HUES48 (cell line): ENCODE measurements around the gene ANO4.
"Not testable (repeated sequence)": the region's sequence is repeated elsewhere in the genome, so short reads cannot be mapped to it uniquely, and the experiment has no call there.

ENCODE experiments used
- H3K27ac ChIP-seq: one replicate; pipeline ENCODE4 v1.7.0; 2013; ENCODE audit warnings: low read depth, low read length, inconsistent platforms
- H3K27me3 ChIP-seq: 2 replicates; pipeline ENCODE4 v1.6.1; 2013; ENCODE audit warnings: mild to moderate bottlenecking, low read length; ENCODE audit not compliant: control insufficient read depth, insufficient read depth
- H3K36me3 ChIP-seq: 2 replicates; pipeline ENCODE4 v1.6.1; 2013; ENCODE audit warnings: low read length; ENCODE audit not compliant: control insufficient read depth, insufficient read depth
- H3K4me1 ChIP-seq: 2 replicates; pipeline ENCODE4 v1.6.1; 2013; ENCODE audit warnings: mild to moderate bottlenecking, low read length; ENCODE audit not compliant: control insufficient read depth, insufficient read depth
- H3K4me3 ChIP-seq: 2 replicates; pipeline ENCODE4 v1.5.1; 2013; ENCODE audit warnings: mild to moderate bottlenecking, low read depth, low read length
- H3K9ac ChIP-seq: 2 replicates; pipeline ENCODE4 v1.6.1; 2013; ENCODE audit warnings: mild to moderate bottlenecking, low read depth, low read length, moderate library complexity
- H3K9me3 ChIP-seq: 2 replicates; pipeline ENCODE4 v1.6.1; 2013; ENCODE audit warnings: low read length; ENCODE audit not compliant: control insufficient read depth, insufficient read depth

ANO4 gene

GRCh38 chr12:101040936-101041335, 246.4 kb downstream of the ANO4 start:
- Histone ChIP-seq H3K27me3 (no peaks in the 10 kb centered on the region), H3K27ac (no peak overlapping the region), H3K9ac (no peak overlapping the region), H3K4me1 (no peaks in the 10 kb centered on the region), H3K9me3 (no peaks in the 10 kb centered on the region), H3K36me3 (no peaks in the 10 kb centered on the region), H3K4me3 (no peak overlapping the region)

- Histone ChIP-seq H3K36me3 (no peaks in the 10 kb centered on the region), H3K9me3 (no peaks in the 10 kb centered on the region), H3K4me1 (no peaks in the 10 kb centered on the region), H3K4me3 (no peak overlapping the region), H3K27me3 (no peaks in the 10 kb centered on the region), H3K27ac (no peak overlapping the region), H3K9ac (no peak overlapping the region)
Observed at GRCh38 chr12:101042211-101042610, 247.6 kb downstream of the ANO4 start.

- no peaks in the 10 kb centered on the region for H3K27me3 ChIP-seq
- H3K36me3 ChIP-seq = no peaks in the 10 kb centered on the region
- H3K9me3 ChIP-seq = no peaks in the 10 kb centered on the region
- H3K4me3 ChIP-seq = no peak overlapping the region
- H3K9ac ChIP-seq = no peak overlapping the region
- no peaks in the 10 kb centered on the region for H3K4me1 ChIP-seq
- no peak overlapping the region for H3K27ac ChIP-seq
Observed at GRCh38 chr12:101044512-101045059, 250.0 kb downstream of the ANO4 start.

GRCh38 chr12:101045486-101046464, 251.2 kb downstream of the ANO4 start:
- Histone ChIP-seq H3K9ac (no peak overlapping the region), H3K27ac (no peak overlapping the region), H3K9me3 (no peaks in the 10 kb centered on the region), H3K36me3 (no peaks in the 10 kb centered on the region), H3K27me3 (no peaks in the 10 kb centered on the region), H3K4me1 (no peaks in the 10 kb centered on the region), H3K4me3 (no peak overlapping the region)

GRCh38 chr12:101047652-101048051, 253.1 kb downstream of the ANO4 start:
- Histone ChIP-seq H3K27me3 (no peaks in the 10 kb centered on the region), H3K36me3 (no peaks in the 10 kb centered on the region), H3K9ac (no peak overlapping the region), H3K4me3 (no peak overlapping the region), H3K4me1 (no peaks in the 10 kb centered on the region), H3K27ac (no peak overlapping the region), H3K9me3 (no peaks in the 10 kb centered on the region)

- Histone ChIP-seq H3K27me3 (no peaks in the 10 kb centered on the region), H3K9ac (no peak overlapping the region), H3K4me3 (no peak overlapping the region), H3K36me3 (no peaks in the 10 kb centered on the region), H3K27ac (no peak overlapping the region), H3K4me1 (no peaks in the 10 kb centered on the region), H3K9me3 (no peaks in the 10 kb centered on the region)
Observed at GRCh38 chr12:101050631-101051030, 256.1 kb downstream of the ANO4 start.

- H3K27me3 ChIP-seq = no peaks in the 10 kb centered on the region
- H3K9me3 ChIP-seq = no peaks in the 10 kb centered on the region
- H3K36me3 ChIP-seq = no peaks in the 10 kb centered on the region
- H3K4me3 ChIP-seq = no peak overlapping the region
- no peak overlapping the region for H3K9ac ChIP-seq
- H3K27ac ChIP-seq = no peak overlapping the region
- no peaks in the 10 kb centered on the region for H3K4me1 ChIP-seq
Observed at GRCh38 chr12:101051151-101051550, 256.6 kb downstream of the ANO4 start.

GRCh38 chr12:101051901-101052550, 257.4 kb downstream of the ANO4 start:
- H3K9me3 ChIP-seq = no peaks in the 10 kb centered on the region
- no peak overlapping the region for H3K9ac ChIP-seq
- no peaks in the 10 kb centered on the region for H3K4me1 ChIP-seq
- no peak overlapping the region for H3K27ac ChIP-seq
- H3K36me3 ChIP-seq = no peaks in the 10 kb centered on the region
- H3K27me3 ChIP-seq = no peaks in the 10 kb centered on the region
- H3K4me3 ChIP-seq = no peak overlapping the region

- Histone ChIP-seq H3K4me1 (no peaks in the 10 kb centered on the region), H3K9ac (no peak overlapping the region), H3K4me3 (no peak overlapping the region), H3K27ac (no peak overlapping the region), H3K36me3 (no peaks in the 10 kb centered on the region), H3K27me3 (no peaks in the 10 kb centered on the region), H3K9me3 (no peaks in the 10 kb centered on the region)
Observed at GRCh38 chr12:101053203-101053602, 258.6 kb downstream of the ANO4 start.

- no peak overlapping the region for H3K27ac ChIP-seq
- no peaks in the 10 kb centered on the region for H3K36me3 ChIP-seq
- H3K9me3 ChIP-seq = no peaks in the 10 kb centered on the region
- no peak overlapping the region for H3K4me3 ChIP-seq
- H3K27me3 ChIP-seq = no peaks in the 10 kb centered on the region
- no peaks in the 10 kb centered on the region for H3K4me1 ChIP-seq
- H3K9ac ChIP-seq = no peak overlapping the region
Observed at GRCh38 chr12:101055940-101056339, 261.4 kb downstream of the ANO4 start.

- H3K27ac ChIP-seq, H3K4me3 ChIP-seq, H3K9ac ChIP-seq, H3K27me3 ChIP-seq, H3K9me3 ChIP-seq, H3K36me3 ChIP-seq, H3K4me1 ChIP-seq: not testable (repeated sequence)
Observed at GRCh38 chr12:101062508-101062907, 267.9 kb downstream of the ANO4 start.
